T-helper 2 cell treated with Interferon-gamma antibody and Interleukin-4, amounts not matched to agents 5 μg/mL and 100 μg/mL, for 36 hours (primary cell): Measurements from ENCODE around the gene KANK3.
A peak's percentile ranks its signal among the peaks of the same experiment; 100 is the strongest.
"Not testable (repeated sequence)": the region's sequence is repeated elsewhere in the genome, so short reads cannot be mapped to it uniquely, and the experiment has no call there.

Source experiments
- DNase-seq: peaks from one replicate; pipeline ENCODE4 v3.0.0; 2021; ENCODE audit warnings: low spot score
- H3K27ac Mint-ChIP-seq: one replicate; pipeline ENCODE4 v1.8.0; 2021; ENCODE audit warnings: mild to moderate bottlenecking, mixed read lengths
- H3K27me3 Mint-ChIP-seq: one replicate; pipeline ENCODE4 v1.8.0; 2021; ENCODE audit warnings: low read depth, mixed read lengths
- H3K36me3 Mint-ChIP-seq: one replicate; pipeline ENCODE4 v1.8.0; 2021; ENCODE audit warnings: low read depth, mixed read lengths
- H3K4me1 Mint-ChIP-seq: one replicate; pipeline ENCODE4 v1.8.0; 2021; ENCODE audit warnings: low read depth, mixed read lengths
- H3K4me3 Mint-ChIP-seq: one replicate; pipeline ENCODE4 v1.8.0; 2022; ENCODE audit warnings: mild to moderate bottlenecking, moderate library complexity, mixed read lengths
- H3K9me3 Mint-ChIP-seq: one replicate; pipeline ENCODE4 v1.8.0; 2021; ENCODE audit warnings: mixed read lengths

The KANK3 gene

GRCh38 chr19:8307965-8308866, 34.8 kb downstream of the KANK3 start, which contains the start of gene CD320:
CD320 (minus strand) TSS chr19:8308358; CDS start chr19:8308290, 68 bp downstream.
- H3K9me3 Mint-ChIP-seq = no peaks in the 10 kb centered on the region
- peak within 1 kb of the TSS; percentile 92 for H3K27ac Mint-ChIP-seq
- H3K4me1 Mint-ChIP-seq = peaks cover 25% of the 10 kb centered on the region
- peak within 1 kb of the TSS; percentile 94 for H3K4me3 Mint-ChIP-seq
- H3K36me3 Mint-ChIP-seq = peaks cover 8% of the 10 kb centered on the region
- DNase-seq = peak; percentile 90
- H3K27me3 Mint-ChIP-seq = no peaks in the 10 kb centered on the region

DNA sequence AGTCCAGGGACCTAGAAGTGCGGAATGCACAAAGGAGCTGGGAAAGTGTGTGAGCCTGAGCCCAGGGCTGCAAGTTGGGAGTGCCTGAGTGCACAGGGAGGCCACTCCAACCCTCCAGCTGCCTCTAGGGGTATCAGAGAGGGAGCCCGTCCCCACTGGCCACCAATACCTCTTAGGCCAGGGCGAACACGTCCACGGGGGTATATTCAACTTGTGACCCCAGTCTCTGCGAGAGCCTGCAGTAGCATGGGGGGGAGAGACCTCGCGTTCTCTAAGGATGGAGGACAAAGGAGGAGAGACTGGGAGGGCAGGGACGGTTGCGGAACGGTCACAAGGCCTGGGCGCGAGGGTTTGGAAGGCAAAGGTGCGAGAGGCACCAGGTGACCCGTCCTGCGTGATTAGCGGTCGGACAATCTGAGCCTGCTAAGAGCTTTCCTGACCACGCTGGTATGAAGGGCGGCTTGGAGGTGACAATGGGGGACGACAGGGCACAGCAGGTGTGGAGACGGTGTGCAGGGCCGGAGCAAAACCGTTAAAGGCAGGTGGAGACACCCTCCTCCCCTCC, 35.6 kb downstream of the KANK3 start:
- H3K9me3 Mint-ChIP-seq = no peaks in the 10 kb centered on the region

GRCh38 chr19:8306235-8307054, 36.6 kb downstream of the KANK3 start:
- Mint-ChIP-seq H3K36me3 (peaks cover 11% of the 10 kb centered on the region), H3K9me3 (no peaks in the 10 kb centered on the region), H3K27ac (no peak overlapping the region), H3K4me1 (peaks cover 25% of the 10 kb centered on the region), H3K27me3 (no peaks in the 10 kb centered on the region), H3K4me3 (peak overlapping the region; percentile 94)
- DNase-seq = no peak

More for the DNA sequence above, 35.6 kb downstream of the KANK3 start:
- peak overlapping the region; percentile 92 for H3K27ac Mint-ChIP-seq
- H3K4me3 Mint-ChIP-seq = peak overlapping the region; percentile 94
- peaks cover 25% of the 10 kb centered on the region for H3K4me1 Mint-ChIP-seq
- DNase-seq = no peak
- peaks cover 8% of the 10 kb centered on the region for H3K36me3 Mint-ChIP-seq
- no peaks in the 10 kb centered on the region for H3K27me3 Mint-ChIP-seq

GRCh38 chr19:8305798-8306197, 37.3 kb downstream of the KANK3 start:
- Mint-ChIP-seq H3K27me3 (no peaks in the 10 kb centered on the region), H3K4me1 (peaks cover 25% of the 10 kb centered on the region), H3K27ac (no peak overlapping the region), H3K9me3 (no peaks in the 10 kb centered on the region), H3K4me3 (no peak overlapping the region), H3K36me3 (peaks cover 8% of the 10 kb centered on the region)
- peak; percentile 2 for DNase-seq

- no peak overlapping the region for H3K4me3 Mint-ChIP-seq
- peak; percentile 11 for DNase-seq
- peak overlapping the region; percentile 41 for H3K27ac Mint-ChIP-seq
Observed at GRCh38 chr19:8304841-8305621, 38.0 kb downstream of the KANK3 start.

DNA sequence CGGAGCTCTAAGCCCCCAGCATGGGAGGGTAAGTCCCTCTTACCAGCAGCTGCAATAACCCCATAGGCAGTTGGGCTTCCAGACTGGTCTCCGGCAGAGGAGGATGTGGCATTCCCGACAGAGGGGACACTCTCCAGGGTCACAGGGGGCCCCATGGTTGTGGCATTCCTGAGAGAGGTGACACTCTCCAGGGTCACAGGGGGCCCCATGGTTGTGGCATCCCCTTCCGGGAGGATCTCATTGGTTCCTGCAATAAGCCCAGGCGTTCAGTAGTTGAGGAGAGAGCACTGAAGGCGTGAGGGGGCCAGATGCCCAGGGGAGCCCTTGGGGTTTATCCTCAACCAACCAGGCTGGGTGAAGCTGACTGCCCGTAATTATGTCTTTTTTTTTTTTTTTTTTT, 40.3 kb downstream of the KANK3 start:
- DNase-seq = no peak
- H3K36me3 Mint-ChIP-seq = peaks cover 2% of the 10 kb centered on the region
- H3K9me3 Mint-ChIP-seq = no peaks in the 10 kb centered on the region
- no peaks in the 10 kb centered on the region for H3K27me3 Mint-ChIP-seq
- H3K4me1 Mint-ChIP-seq = peaks cover 15% of the 10 kb centered on the region
- H3K27ac Mint-ChIP-seq = no peak overlapping the region
- no peak overlapping the region for H3K4me3 Mint-ChIP-seq

More at GRCh38 chr19:8304841-8305621, 38.0 kb downstream of the KANK3 start:
- H3K27me3 Mint-ChIP-seq = no peaks in the 10 kb centered on the region
- H3K9me3 Mint-ChIP-seq = no peaks in the 10 kb centered on the region
- H3K36me3 Mint-ChIP-seq = peaks cover 8% of the 10 kb centered on the region
- H3K4me1 Mint-ChIP-seq = peaks cover 25% of the 10 kb centered on the region

DNA sequence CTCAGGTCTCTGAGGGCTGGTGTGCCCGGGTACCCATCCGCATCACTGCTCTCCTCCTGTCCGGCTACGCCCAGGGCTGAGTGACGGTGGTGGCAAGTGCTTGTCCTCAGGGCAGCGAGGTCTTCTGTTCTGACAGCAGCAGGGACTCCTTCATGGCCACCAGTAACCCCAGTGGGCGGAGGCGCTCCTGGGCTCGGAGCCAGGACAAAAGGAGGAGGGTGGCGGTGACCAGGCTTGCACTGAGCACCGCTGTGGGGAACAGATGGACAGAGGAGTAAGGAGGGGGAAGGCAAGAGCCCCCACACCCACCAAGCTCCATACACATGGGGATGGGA, 40.7 kb downstream of the KANK3 start:
- H3K27me3 Mint-ChIP-seq = no peaks in the 10 kb centered on the region
- peaks cover 11% of the 10 kb centered on the region for H3K4me1 Mint-ChIP-seq
- H3K4me3 Mint-ChIP-seq = no peak overlapping the region
- no peak for DNase-seq
- H3K9me3 Mint-ChIP-seq = no peaks in the 10 kb centered on the region
- H3K27ac Mint-ChIP-seq = no peak overlapping the region
- H3K36me3 Mint-ChIP-seq = peaks cover 2% of the 10 kb centered on the region

DNA sequence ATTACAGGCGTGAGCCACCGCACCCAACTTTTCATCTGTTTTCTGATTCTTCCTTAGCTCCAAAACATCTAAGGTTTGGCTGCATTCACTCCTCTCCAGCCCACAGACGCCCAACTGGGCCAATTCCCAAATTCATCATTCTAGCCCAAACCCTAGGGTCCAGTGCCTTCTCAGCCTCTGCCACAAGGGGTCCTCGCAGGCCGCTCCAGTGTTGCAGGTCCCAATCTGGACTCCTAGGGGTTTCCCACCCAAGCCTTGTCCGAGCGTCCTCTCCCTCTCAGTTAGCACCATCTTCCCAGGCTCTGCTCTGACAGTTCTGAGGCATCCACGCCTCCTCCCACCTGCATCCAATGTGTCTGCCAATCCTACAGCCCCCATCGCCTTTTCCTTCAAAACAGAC, 51.7 kb downstream of the KANK3 start:
- H3K36me3 Mint-ChIP-seq, H3K27me3 Mint-ChIP-seq, H3K27ac Mint-ChIP-seq, H3K4me1 Mint-ChIP-seq, H3K4me3 Mint-ChIP-seq, DNase-seq, H3K9me3 Mint-ChIP-seq: not testable (repeated sequence)

DNA sequence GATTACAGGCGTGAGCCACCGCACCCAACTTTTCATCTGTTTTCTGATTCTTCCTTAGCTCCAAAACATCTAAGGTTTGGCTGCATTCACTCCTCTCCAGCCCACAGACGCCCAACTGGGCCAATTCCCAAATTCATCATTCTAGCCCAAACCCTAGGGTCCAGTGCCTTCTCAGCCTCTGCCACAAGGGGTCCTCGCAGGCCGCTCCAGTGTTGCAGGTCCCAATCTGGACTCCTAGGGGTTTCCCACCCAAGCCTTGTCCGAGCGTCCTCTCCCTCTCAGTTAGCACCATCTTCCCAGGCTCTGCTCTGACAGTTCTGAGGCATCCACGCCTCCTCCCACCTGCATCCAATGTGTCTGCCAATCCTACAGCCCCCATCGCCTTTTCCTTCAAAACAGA, 66.6 kb downstream of the KANK3 start:
- H3K4me3 Mint-ChIP-seq, DNase-seq, H3K9me3 Mint-ChIP-seq: not testable (repeated sequence)

More for the DNA sequence above, 66.6 kb downstream of the KANK3 start:
- H3K27ac Mint-ChIP-seq, H3K27me3 Mint-ChIP-seq, H3K36me3 Mint-ChIP-seq, H3K4me1 Mint-ChIP-seq: not testable (repeated sequence)
